Fibroblast of the aortic adventitia (primary cell): ENCODE results near the gene MX2. TPM values are rescaled to one million over a fixed set of nuclear protein-coding genes. Genes with fewer than 3 reads are reported as not detected.

Experiments used
- DNase-seq: peaks from one replicate; pipeline ENCODE4 v3.0.0-alpha.2; 2010; ENCODE audit warnings: low read depth
- H3K4me3 ChIP-seq: 2 replicates; pipeline ENCODE4 v1.5.1; 2011; ENCODE audit warnings: low read depth, mild to moderate bottlenecking, control low read depth, low read length, moderate library complexity
- CTCF ChIP-seq: IDR thresholded peaks from 2 replicates; pipeline ENCODE4 v1.5.1; 2011; ENCODE audit warnings: mild to moderate bottlenecking, low read length, control low read depth, inconsistent platforms; ENCODE audit not compliant: insufficient read depth
- total RNA-seq: library from RNA; depleted of rRNA; stranded (reverse); fragments of >200 nt; gene quantifications from 2 replicates; pipeline ENCODE4 v1.2.3, GENCODE V29; 2012; ENCODE audit warnings: low replicate concordance

MX2 gene
- total RNA-seq, 1 donor, result 4.2 TPM

- no peak for TF ChIP-seq CTCF
- no peak overlapping the region for H3K4me3 ChIP-seq
- peak; percentile 63 for DNase-seq
Measured at GRCh38 chr21:41360072-41360821, 1.6 kb upstream of the MX2 start.

- H3K4me3 ChIP-seq, result peak overlapping the region; percentile 13
- no peak for TF ChIP-seq CTCF
- DNase-seq, result no peak
Measured at GRCh38 chr21:41361053-41361785, 608 bp upstream of the MX2 start.

- peak overlapping the region; percentile 28 for H3K4me3 ChIP-seq
- DNase-seq, result no peak
- TF ChIP-seq CTCF, result no peak
Measured at GRCh38 chr21:41362605-41363369, 960 bp downstream of the MX2 start.

- no peak for TF ChIP-seq CTCF
- H3K4me3 ChIP-seq, result no peak overlapping the region
- no peak for DNase-seq
Measured at GRCh38 chr21:41363370-41364270, 1.8 kb downstream of the MX2 start.

- no peak for TF ChIP-seq CTCF
Measured at GRCh38 chr21:41364308-41364707, 2.5 kb downstream of the MX2 start.

More at GRCh38 chr21:41364308-41364707, 2.5 kb downstream of the MX2 start:
- DNase-seq, result no peak
- no peak overlapping the region for H3K4me3 ChIP-seq
